Measurements from ENCODE around the gene SDCBP2. TPM values are rescaled to one million over a fixed set of nuclear protein-coding genes. Genes with fewer than 3 reads are reported as not detected.

Gene SDCBP2
- total RNA-seq, 1 experiment from 2014 or later, result 1.9 TPM

DNA sequence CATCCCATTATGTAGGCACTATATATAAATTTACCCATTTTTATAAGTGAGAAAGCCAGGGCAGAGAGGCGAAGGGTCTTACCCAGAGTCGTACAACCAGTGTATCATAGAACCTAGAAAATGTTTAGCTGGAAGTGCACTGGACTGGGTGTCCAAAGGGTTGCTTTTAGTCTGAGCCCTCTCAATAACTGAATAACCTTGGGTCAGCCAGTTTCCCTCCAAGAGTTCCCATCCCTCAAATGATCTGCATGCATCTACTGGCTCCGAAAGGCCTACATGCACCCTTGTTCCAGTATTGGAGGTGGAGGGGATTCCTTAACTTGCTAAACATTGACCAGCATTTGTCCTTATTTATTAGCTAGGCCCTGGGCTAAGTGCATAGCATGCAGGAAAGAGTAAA is 59.1 kb downstream of the SDCBP2 start:
- Histone ChIP-seq H2AK5ac (ENCODE audit: insufficient read length, low read length) (no peak overlapping the region), H3K14ac (ENCODE audit: insufficient read depth, low read length) (no peak overlapping the region), H3K23me2 (ENCODE audit: insufficient read length, low read depth, low read length, poor library complexity, severe bottlenecking) (no peaks in the 10 kb centered on the region), H2BK12ac (ENCODE audit: insufficient read length, low read depth, low read length) (no peak overlapping the region), H3K4me1 (ENCODE audit: insufficient read depth, low read length) (no peaks in the 10 kb centered on the region), H3K56ac (ENCODE audit: insufficient read length, low read depth, low read length) (no peak overlapping the region), H3K9ac (ENCODE audit: extremely low read depth, insufficient read length, low read length) (no peak overlapping the region), H3K79me2 (ENCODE audit: insufficient read depth, low read length) (no peaks in the 10 kb centered on the region), H3K27me3 (ENCODE audit: insufficient read depth, low read length) (no peaks in the 10 kb centered on the region), H3T11ph (ENCODE audit: low read length) (no peak overlapping the region), H3K9me3 (ENCODE audit: control insufficient read depth, low read depth, low read length) (no peaks in the 10 kb centered on the region), H4K5ac (ENCODE audit: insufficient read length, low read depth, low read length) (no peak overlapping the region), H3K4me2 (ENCODE audit: insufficient read depth, insufficient read length, low read length) (no peak overlapping the region), H2BK5ac (ENCODE audit: insufficient read length, low read length) (no peak overlapping the region), H2BK20ac (ENCODE audit: low read depth, low read length, poor library complexity, severe bottlenecking) (no peak overlapping the region), H3K18ac (ENCODE audit: insufficient read length, low read depth, low read length) (no peak overlapping the region), H4K20me1 (ENCODE audit: control insufficient read depth, insufficient read depth, insufficient read length) (no peaks in the 10 kb centered on the region), H3K79me1 (ENCODE audit: insufficient read depth, low read depth, low read length, poor library complexity, severe bottlenecking) (no peaks in the 10 kb centered on the region), H2AFZ (ENCODE audit: low read length) (no peak overlapping the region), H4K8ac (replicated peaks; ENCODE audit: insufficient read length, low read depth, low read length) (no peak overlapping the region), H2BK15ac (ENCODE audit: low read depth, low read length) (no peak overlapping the region), H3K23ac (ENCODE audit: insufficient read length, low read depth, low read length) (no peak overlapping the region), H4K91ac (ENCODE audit: insufficient read length, low read depth, low read length) (no peak overlapping the region), H3K27ac (ENCODE audit: insufficient read length, low read depth, low read length) (no peak overlapping the region), H2BK120ac (ENCODE audit: low read depth, low read length, poor library complexity, severe bottlenecking) (no peak overlapping the region), H3K4ac (ENCODE audit: low read depth, low read length) (no peak overlapping the region)
- Mint-ChIP-seq H3K4me1 (peaks cover 16 to 22% of the 10 kb centered on the region in 2 experiments), H3K9me3 (no peaks in the 10 kb centered on the region), H3K27ac (no peak overlapping the region), H3K4me3 (no peak overlapping the region), H3K36me3 (ENCODE audit: insufficient read depth in 1 of 3, low read depth in 3 of 3) (no peaks in the 10 kb centered on the region), H3K27me3 (ENCODE audit: low read depth) (peaks cover 20% of the 10 kb centered on the region)
- no peak for TF ChIP-seq CTCF (conservative IDR thresholded peaks at IDR 0.05)
- DNase-seq, result no peak
- no CpG with 5 or more reads among the region's 3 CpGs for WGBS (ENCODE audit: extremely low coverage, insufficient read length, low lambda C conversion rate)

All from H9 (cell line).